ENCODE measurements around the gene IFNA1.

The IFNA1 gene

GRCh38 chr9:21440139-21440538 lies at the start of gene IFNA1:
Gene IFNA1, plus strand, starts transcription at chr9:21440439. Its CDS starts 69 bp downstream, at chr9:21440508.
- H3K4me3 ChIP-seq (ENCODE audit: low read length) = no peak within 1 kb of the TSS
- H3K27me3 ChIP-seq (ENCODE audit: control insufficient read depth, insufficient read depth, low read length) = peaks cover 4% of the 10 kb centered on the region

GRCh38 chr9:21392270-21392669 lies 48.0 kb upstream of the IFNA1 start:
- Histone ChIP-seq H3K9me3 (ENCODE audit: control insufficient read depth, low read length) (no peaks in the 10 kb centered on the region), H3K9ac (ENCODE audit: low read length) (no peak overlapping the region), H3K27me3 (ENCODE audit: control insufficient read depth, insufficient read depth, low read length) (peaks cover 23% of the 10 kb centered on the region), H3K36me3 (ENCODE audit: control insufficient read depth, insufficient read depth, low read length) (no peaks in the 10 kb centered on the region), H3K4me3 (ENCODE audit: low read length) (no peak overlapping the region), H3K4me1 (ENCODE audit: control insufficient read depth, insufficient read depth, low read length) (no peaks in the 10 kb centered on the region)

More at GRCh38 chr9:21440139-21440538, at the start of gene IFNA1:
- H3K9me3 ChIP-seq (ENCODE audit: control insufficient read depth, low read length) = no peaks in the 10 kb centered on the region
- no peak within 1 kb of the TSS for H3K9ac ChIP-seq (ENCODE audit: low read length)
- H3K36me3 ChIP-seq (ENCODE audit: control insufficient read depth, insufficient read depth, low read length) = no peaks in the 10 kb centered on the region
- H3K4me1 ChIP-seq (ENCODE audit: control insufficient read depth, insufficient read depth, low read length) = no peaks in the 10 kb centered on the region

- peaks cover 36% of the 10 kb centered on the region for H3K27me3 ChIP-seq (ENCODE audit: control insufficient read depth, insufficient read depth, low read length)
- no peaks in the 10 kb centered on the region for H3K4me1 ChIP-seq (ENCODE audit: control insufficient read depth, insufficient read depth, low read length)
- H3K9me3 ChIP-seq (ENCODE audit: control insufficient read depth, low read length) = no peaks in the 10 kb centered on the region
- H3K9ac ChIP-seq (ENCODE audit: low read length) = peak overlapping the region; percentile 31
- no peaks in the 10 kb centered on the region for H3K36me3 ChIP-seq (ENCODE audit: control insufficient read depth, insufficient read depth, low read length)
- H3K4me3 ChIP-seq (ENCODE audit: low read length) = peak overlapping the region; percentile 42
Observed at GRCh38 chr9:21395778-21396717, 44.2 kb upstream of the IFNA1 start.

DNA sequence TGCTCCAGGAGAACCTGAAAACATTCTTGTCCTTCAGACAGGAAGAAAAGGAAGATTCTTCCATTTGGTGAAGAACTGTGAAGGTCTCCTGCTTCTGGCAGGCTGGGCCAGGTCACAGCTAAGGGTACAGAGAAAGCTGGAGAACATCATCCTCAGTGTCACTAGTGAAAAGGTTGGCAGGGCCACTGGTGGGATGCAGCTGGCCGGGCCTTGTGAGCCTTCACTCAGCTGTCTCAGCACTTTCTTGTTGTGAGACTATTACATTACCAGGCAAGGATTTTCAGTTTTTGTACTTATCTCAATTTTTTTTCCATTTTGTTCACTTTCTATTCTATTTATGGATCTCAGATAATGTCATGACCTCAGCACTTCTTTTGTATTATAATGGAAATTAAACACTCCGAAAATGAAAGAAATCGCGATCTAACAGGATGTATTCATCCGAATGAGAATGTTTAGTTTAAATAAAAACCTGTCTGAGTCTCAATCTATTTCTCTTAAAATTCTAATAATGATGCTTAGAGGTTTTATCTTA lies 41.2 kb upstream of the IFNA1 start:
- Histone ChIP-seq H3K27me3 (ENCODE audit: control insufficient read depth, insufficient read depth, low read length) (peaks cover 48% of the 10 kb centered on the region), H3K9ac (ENCODE audit: low read length) (no peak overlapping the region), H3K4me1 (ENCODE audit: control insufficient read depth, insufficient read depth, low read length) (peaks cover 9% of the 10 kb centered on the region), H3K4me3 (ENCODE audit: low read length) (no peak overlapping the region), H3K9me3 (ENCODE audit: control insufficient read depth, low read length) (no peaks in the 10 kb centered on the region), H3K36me3 (ENCODE audit: control insufficient read depth, insufficient read depth, low read length) (no peaks in the 10 kb centered on the region)

DNA sequence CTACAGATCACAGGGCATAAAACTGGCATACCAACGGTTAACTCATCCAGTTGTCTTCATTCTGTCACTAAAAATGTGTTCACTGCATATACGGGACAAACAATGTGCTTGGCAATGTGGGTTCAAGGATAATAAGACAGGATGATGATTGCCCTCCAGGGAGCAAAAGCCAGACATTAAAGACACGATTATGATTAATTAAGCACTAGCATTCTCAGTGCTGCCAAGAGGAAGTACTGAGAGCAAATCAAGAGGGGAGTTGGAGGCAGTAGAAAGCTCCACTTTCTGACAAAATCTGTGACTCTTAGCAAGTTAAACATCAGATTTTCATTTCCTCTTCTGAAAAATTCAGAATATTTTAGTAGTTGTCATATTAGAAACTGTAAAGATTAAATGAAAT lies 40.3 kb upstream of the IFNA1 start:
- H3K9ac ChIP-seq (ENCODE audit: low read length) = no peak overlapping the region
- peaks cover 9% of the 10 kb centered on the region for H3K4me1 ChIP-seq (ENCODE audit: control insufficient read depth, insufficient read depth, low read length)
- H3K27me3 ChIP-seq (ENCODE audit: control insufficient read depth, insufficient read depth, low read length) = peaks cover 51% of the 10 kb centered on the region
- H3K9me3 ChIP-seq (ENCODE audit: control insufficient read depth, low read length) = no peaks in the 10 kb centered on the region
- H3K4me3 ChIP-seq (ENCODE audit: low read length) = no peak overlapping the region
- H3K36me3 ChIP-seq (ENCODE audit: control insufficient read depth, insufficient read depth, low read length) = no peaks in the 10 kb centered on the region

- Histone ChIP-seq H3K4me1 (ENCODE audit: control insufficient read depth, insufficient read depth, low read length) (peaks cover 9% of the 10 kb centered on the region), H3K9me3 (ENCODE audit: control insufficient read depth, low read length) (no peaks in the 10 kb centered on the region), H3K9ac (ENCODE audit: low read length) (peak overlapping the region; percentile 43), H3K27me3 (ENCODE audit: control insufficient read depth, insufficient read depth, low read length) (peaks cover 39% of the 10 kb centered on the region), H3K4me3 (ENCODE audit: low read length) (peak overlapping the region; percentile 56), H3K36me3 (ENCODE audit: control insufficient read depth, insufficient read depth, low read length) (no peaks in the 10 kb centered on the region)
Observed at GRCh38 chr9:21402386-21403251, 37.6 kb upstream of the IFNA1 start.

DNA sequence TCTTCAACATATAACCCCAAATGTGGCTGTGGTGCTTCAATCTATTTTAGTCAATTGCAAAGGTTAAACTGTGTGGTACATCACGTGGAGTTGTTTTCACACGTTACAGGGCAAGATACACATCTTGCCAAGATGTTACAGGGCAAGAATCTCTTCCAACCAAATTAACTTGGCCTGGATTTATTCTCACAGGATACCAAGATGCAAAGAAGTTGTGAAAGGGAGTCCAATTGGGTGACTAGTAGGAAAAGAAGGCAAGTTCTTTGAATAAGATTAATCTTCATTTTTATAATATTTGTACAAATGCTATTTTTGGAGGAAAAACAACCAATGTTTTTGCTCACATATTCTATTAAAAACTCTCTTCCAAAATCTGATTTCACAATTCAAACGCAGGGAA lies 36.1 kb upstream of the IFNA1 start:
- no peak overlapping the region for H3K4me3 ChIP-seq (ENCODE audit: low read length)
- no peaks in the 10 kb centered on the region for H3K9me3 ChIP-seq (ENCODE audit: control insufficient read depth, low read length)
- peaks cover 32% of the 10 kb centered on the region for H3K27me3 ChIP-seq (ENCODE audit: control insufficient read depth, insufficient read depth, low read length)
- H3K36me3 ChIP-seq (ENCODE audit: control insufficient read depth, insufficient read depth, low read length) = no peaks in the 10 kb centered on the region
- peaks cover 9% of the 10 kb centered on the region for H3K4me1 ChIP-seq (ENCODE audit: control insufficient read depth, insufficient read depth, low read length)
- H3K9ac ChIP-seq (ENCODE audit: low read length) = no peak overlapping the region

- Histone ChIP-seq H3K4me3 (ENCODE audit: low read length) (no peak within 1 kb of the TSS), H3K27me3 (ENCODE audit: control insufficient read depth, insufficient read depth, low read length) (peaks cover 11% of the 10 kb centered on the region), H3K4me1 (ENCODE audit: control insufficient read depth, insufficient read depth, low read length) (no peaks in the 10 kb centered on the region), H3K36me3 (ENCODE audit: control insufficient read depth, insufficient read depth, low read length) (no peaks in the 10 kb centered on the region), H3K9me3 (ENCODE audit: control insufficient read depth, low read length) (no peaks in the 10 kb centered on the region), H3K9ac (ENCODE audit: low read length) (no peak within 1 kb of the TSS)
Observed at GRCh38 chr9:21408817-21409216, 31.4 kb upstream of the IFNA1 start, which contains the start of gene IFNA8. Gene IFNA8, plus strand, starts transcription at chr9:21409117. Its CDS starts 60 bp downstream, at chr9:21409177.

GRCh38 chr9:21412107-21412506 lies 28.1 kb upstream of the IFNA1 start:
- no peaks in the 10 kb centered on the region for H3K36me3 ChIP-seq (ENCODE audit: control insufficient read depth, insufficient read depth, low read length)
- peaks cover 5% of the 10 kb centered on the region for H3K27me3 ChIP-seq (ENCODE audit: control insufficient read depth, insufficient read depth, low read length)

GRCh38 chr9:21413151-21413550 lies 27.1 kb upstream of the IFNA1 start:
- H3K4me3 ChIP-seq (ENCODE audit: low read length) = no peak overlapping the region
- H3K9me3 ChIP-seq (ENCODE audit: control insufficient read depth, low read length) = no peaks in the 10 kb centered on the region
- H3K27me3 ChIP-seq (ENCODE audit: control insufficient read depth, insufficient read depth, low read length) = peaks cover 5% of the 10 kb centered on the region
- no peaks in the 10 kb centered on the region for H3K36me3 ChIP-seq (ENCODE audit: control insufficient read depth, insufficient read depth, low read length)
- H3K9ac ChIP-seq (ENCODE audit: low read length) = no peak overlapping the region
- H3K4me1 ChIP-seq (ENCODE audit: control insufficient read depth, insufficient read depth, low read length) = no peaks in the 10 kb centered on the region

More at GRCh38 chr9:21412107-21412506, 28.1 kb upstream of the IFNA1 start:
- no peak overlapping the region for H3K9ac ChIP-seq (ENCODE audit: low read length)
- H3K9me3 ChIP-seq (ENCODE audit: control insufficient read depth, low read length) = no peaks in the 10 kb centered on the region
- H3K4me3 ChIP-seq (ENCODE audit: low read length) = no peak overlapping the region
- H3K4me1 ChIP-seq (ENCODE audit: control insufficient read depth, insufficient read depth, low read length) = no peaks in the 10 kb centered on the region

DNA sequence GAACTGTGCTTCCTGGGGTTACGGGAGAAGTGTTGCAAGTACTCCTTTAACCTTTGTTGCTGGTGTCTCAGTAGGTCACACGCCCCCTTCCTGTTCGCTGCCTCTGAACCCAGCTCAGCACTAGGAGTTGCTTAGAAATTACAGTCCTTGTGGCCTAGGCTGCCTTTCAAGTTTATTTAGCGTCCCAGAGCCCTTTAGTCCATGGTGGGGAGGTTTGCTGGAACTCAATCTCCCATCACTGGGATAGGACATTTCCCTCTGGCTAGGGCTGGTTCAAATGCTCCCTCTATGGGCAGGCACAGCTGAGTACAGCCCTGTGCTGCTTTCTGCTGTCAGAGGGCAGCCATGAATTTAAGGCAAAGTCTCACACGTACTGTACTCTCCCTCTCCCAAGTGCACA lies 26.6 kb upstream of the IFNA1 start:
- no peaks in the 10 kb centered on the region for H3K36me3 ChIP-seq (ENCODE audit: control insufficient read depth, insufficient read depth, low read length)
- no peak overlapping the region for H3K4me3 ChIP-seq (ENCODE audit: low read length)
- H3K9ac ChIP-seq (ENCODE audit: low read length) = no peak overlapping the region
- H3K9me3 ChIP-seq (ENCODE audit: control insufficient read depth, low read length) = no peaks in the 10 kb centered on the region
- peaks cover 5% of the 10 kb centered on the region for H3K27me3 ChIP-seq (ENCODE audit: control insufficient read depth, insufficient read depth, low read length)
- H3K4me1 ChIP-seq (ENCODE audit: control insufficient read depth, insufficient read depth, low read length) = no peaks in the 10 kb centered on the region
